HG02938 (cell line): Measurements from ENCODE around the gene TCEANC2.

Source experiments
- ATAC-seq: cut with Tn5 transposase; IDR thresholded peaks from one replicate; pipeline ENCODE4 v1.9.1; 2021; ENCODE audit warnings: mild to moderate bottlenecking, moderate library complexity; ENCODE audit not compliant: unreplicated experiment

The TCEANC2 gene

DNA sequence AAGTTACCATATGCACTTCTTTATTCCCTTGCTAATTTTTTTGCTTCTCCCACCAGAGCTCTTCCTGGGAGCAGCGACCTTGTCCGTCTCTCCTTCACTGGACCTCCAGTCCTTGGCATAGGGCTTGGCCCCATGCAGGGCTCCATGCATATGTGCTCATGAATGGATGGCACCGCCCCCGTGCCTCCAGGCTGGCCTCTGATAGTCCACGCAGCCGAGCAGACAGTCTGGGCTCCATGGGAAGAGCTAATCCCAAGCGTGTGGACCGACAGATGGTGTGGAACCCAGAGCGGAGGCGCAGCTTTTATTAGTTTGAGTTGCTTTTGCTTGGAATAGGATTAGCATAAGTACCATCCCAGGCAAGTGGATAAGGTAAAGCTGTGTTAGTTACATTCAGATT is 57.6 kb downstream of the TCEANC2 start:
- no peak for ATAC-seq

DNA sequence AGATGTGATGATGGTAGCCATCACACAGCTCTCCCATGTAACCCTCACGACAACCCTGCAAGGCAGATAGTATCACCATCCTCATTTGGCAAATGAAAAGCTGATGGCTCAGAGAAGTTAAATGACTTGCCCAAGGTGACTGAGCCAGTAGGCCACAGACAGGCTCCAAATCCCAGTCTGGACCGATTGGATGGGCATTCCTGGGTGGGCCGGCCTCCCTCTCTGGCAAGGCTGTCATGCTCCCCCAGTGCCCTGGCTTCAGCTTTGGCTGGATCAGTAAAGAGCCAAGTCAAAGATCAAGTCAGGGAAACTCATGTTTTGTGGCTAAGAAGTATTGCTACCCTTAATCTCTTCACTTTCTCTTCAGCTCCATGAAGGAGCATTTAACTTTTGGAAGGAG is 58.2 kb downstream of the TCEANC2 start:
- ATAC-seq: no peak

DNA sequence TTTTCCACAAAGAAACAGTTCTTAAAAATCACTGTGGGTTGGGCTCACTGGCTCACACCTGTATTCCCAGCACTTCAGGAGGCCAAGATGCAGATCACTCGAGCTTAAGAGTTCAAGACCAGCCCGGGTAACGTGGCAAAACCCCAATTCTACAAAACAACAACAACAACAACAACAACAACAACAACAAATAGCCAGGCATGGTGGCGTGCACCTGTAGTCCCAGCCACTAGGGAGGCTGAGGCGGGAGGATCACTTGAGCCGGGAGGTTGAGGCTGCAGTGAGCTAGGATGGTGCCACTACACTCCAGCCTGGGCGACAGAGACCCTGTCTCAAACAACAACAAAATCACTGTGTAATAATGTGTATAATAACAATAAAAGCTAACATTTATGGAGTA is 58.6 kb downstream of the TCEANC2 start:
- no peak for ATAC-seq

DNA sequence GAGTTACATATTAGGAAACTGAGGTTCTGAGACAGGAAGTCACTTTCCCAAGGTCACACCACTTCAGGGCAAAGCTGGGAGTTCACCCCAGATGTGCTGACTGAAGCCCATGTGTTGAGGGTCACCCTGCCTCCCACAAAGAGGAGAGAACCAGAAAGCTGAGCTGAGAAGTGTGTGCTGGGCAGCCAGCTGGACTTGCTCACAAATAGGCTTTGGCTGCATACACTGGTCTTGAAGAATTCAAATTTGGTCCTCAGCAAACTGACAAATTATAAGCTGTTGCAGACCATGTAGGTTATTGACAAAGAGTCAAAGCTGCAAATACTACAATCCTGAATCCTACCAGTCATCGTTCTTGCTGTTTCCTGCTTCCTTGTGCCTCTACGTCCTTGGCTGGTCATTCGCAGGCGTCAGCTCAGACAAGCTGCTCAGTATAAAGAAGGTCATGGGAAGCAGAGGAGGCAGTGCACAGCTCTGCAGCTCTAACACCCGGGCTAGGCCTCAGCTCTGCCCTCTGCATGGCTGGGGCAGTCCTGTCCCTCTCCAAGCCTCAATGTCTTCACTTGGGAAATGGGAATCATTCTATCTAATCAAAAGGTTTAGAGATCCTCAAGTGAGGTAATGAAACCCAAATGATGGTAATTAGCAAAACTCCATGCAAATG is 59.4 kb downstream of the TCEANC2 start:
- ATAC-seq: no peak

DNA sequence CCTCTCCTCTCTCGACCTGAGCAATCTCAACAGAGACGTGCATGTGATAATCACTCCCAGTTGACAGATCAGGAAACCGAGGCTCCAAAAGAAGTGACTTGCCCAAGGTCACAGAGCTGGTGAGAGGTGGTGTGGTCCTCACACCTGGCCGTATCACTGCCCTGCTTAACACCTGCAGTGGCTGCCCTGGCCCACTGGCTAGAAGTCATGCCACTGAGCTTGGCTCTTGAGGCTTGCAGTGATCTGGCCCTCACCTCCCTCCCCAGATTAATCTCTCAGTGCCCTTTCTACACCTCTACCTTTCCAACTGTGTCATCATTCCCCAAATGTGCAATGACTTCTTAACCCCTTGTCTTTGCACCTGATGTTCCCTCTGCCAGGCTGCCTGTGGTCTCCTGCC is 60.6 kb downstream of the TCEANC2 start:
- ATAC-seq: no peak

DNA sequence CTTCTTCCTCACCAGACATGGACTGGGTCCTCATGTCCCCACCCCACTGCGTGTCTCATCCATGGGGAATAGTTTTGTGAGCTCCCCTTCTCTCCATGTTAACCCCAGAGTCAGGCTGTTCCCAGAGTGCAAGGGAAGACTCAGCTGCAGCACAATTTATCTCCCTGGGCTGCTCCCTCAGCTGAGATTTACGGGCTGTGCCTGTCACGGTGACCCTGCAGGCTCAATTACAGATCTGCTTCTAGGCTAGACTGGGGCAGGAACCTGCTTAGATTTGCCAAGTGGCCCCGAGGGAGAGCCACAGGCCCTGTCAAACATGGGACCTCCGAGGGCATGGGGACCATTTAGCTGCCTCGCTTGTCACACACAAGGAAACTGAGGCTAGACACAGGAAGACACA is 61.5 kb downstream of the TCEANC2 start:
- ATAC-seq: no peak

DNA sequence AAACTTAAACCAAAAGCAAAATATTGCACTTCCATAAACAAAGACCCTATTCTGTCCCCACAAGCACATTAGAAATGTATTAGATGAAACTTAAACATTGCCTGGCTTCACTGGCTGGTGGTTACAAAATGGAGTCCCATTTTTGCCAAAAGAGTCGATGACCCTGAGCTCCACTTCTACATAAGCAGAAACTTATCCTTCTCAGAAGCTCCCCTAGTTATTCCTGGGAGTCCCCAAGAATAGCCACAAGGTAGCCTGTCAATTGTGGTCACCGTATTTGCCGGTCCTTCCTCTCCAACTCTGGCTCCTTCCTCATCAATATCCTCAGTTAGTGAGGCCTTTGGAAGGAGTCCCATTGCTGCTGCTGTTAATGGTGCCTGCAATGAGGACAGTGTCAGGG is 62.1 kb downstream of the TCEANC2 start:
- no peak for ATAC-seq

DNA sequence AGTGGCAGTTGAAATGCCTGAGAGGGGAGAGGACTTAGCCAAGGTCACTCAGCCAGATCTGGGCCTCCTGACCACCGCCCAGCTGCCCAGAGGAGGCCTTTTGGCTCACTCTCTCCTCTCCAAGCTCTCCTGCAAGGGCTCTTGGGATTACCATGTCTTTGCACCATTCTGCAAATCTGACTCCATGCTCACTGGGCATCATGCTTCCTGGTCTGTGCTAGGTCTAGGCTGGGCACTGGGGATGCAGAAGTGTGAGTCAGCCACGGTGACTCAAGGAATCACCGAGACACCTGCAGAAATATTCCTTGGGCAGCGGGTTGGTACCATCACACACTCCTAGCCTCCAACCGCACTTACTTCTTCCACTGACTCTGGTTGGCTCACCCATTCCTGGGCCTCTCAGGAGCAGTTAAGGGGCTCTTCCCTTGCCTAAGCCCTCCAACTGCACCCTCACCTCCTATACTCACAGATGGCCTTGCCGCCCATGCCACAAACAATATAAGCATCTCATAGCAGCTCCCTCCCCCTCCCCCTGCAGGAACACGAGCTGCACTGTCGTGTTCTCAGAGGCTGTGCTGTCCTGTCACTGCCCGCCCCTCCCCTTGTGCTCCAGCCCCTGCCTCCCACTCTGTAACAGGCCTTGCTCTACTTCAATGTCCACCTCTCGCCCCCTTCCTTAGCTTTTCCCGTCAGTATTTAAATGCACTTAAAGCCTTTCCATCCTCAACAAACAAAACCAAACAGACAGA is 64.6 kb downstream of the TCEANC2 start:
- no peak for ATAC-seq

DNA sequence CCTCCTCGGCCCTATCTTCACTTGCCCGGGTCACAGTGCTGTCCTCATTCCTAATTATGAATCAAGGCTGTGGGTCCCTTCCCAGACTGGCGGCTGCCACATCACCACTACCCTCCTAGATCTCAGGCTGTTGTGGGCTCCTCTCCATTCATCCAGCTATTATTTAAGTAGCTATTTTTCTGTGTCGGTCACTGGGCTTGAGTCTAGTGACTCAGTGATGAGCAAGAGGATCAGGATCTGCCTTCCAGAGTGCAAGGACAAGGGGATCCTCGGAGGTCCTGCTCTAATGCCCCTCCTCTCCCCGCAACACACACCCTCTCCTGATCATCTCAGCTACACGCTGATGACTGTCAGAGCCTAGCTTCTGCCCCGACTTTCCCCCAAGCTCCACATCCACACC is 65.3 kb downstream of the TCEANC2 start:
- ATAC-seq: no peak

DNA sequence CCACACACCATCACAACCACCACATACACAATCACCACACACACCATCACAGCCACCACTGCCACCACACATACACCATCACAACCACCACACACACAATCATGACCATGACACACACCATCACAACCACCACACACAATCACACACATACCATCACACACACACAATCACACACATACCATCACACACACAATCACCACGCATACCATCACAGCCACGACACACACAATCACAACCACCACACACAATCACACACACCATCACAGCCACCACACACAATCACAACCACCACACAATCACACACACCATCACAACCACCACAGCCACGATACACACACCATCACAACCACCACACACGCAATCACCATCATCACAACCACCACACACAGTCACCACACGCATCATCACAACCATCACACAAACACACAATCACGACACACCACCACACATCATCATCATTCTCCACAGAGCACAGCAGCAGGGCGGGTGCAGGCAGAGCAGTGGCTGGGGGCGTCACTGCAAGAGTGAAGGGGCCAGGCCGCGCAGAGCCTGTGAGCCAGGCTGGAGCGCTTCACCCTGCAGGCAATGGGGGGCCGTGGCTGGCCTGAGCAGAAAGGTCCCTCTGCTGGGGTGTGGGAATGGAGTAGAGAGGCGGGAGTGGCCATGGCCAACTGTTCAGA is 66.8 kb downstream of the TCEANC2 start:
- ATAC-seq: no peak

DNA sequence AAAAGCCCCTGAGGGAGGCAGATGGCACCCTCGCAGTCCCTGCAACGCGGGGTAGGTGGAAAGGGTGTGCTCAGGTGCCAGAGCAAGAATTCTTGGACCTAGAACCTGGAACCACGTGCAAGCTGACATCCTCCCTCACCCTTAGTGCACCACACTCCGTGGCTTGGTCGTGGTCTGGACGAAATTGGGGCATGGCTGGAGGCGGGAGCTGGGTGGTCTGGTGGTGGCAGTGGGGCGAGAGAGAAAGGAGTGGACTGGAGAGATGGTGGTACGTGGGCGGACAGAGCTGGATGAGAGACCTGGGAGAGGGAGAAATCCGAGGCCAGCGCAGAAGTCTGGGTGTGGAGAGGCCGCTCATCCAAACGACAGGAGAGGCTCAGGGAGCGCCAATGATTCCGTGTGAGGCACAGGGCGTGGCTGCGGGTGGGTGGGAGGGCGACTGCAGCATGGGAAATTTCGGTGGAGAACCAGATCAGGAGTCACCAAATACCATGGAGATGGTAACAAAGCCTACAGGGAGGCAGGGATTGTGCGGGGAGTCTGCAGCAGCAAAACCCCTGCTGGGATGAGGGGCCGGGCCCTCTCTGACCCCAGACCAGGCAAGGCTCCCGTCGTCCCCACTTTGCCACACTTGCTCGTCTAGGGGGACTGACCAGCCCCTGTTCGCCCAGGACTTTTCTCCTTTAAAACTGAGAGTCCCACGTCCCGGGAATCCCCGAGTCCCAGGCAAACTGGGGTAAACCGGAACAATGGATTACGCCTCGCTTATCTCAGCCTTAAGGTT is 67.5 kb downstream of the TCEANC2 start:
- no peak for ATAC-seq

DNA sequence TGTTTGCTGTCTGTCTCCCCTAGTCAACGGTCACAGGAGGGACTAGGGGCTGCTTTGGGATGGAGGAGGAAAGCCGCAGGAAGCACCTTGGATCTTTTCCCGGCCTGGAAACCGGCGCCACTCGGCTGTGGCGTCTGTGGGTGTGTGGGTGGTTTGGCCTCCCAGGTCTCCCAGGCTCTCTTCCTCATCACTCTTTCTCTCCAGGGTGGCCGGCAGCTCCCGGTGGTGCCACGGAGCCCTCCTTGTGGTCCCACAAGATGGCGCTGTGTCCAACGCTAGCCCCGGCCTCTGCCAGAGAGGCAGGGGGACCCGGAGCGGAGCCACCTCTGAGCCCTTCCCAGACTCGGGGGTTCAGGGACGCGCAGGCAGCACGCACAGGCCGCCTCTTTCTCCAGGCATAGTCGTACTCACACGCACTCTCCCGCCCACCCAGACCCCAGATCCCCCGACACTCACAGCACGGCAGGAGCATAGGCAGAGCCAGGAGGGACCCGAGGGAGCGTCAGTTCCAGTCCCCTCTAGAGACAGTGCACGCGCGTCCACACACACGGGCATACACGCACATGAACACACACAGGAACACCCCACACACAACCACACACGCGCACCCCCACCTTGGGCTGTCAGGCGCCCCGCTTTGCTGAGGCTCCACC is 68.2 kb downstream of the TCEANC2 start:
- ATAC-seq: no peak

DNA sequence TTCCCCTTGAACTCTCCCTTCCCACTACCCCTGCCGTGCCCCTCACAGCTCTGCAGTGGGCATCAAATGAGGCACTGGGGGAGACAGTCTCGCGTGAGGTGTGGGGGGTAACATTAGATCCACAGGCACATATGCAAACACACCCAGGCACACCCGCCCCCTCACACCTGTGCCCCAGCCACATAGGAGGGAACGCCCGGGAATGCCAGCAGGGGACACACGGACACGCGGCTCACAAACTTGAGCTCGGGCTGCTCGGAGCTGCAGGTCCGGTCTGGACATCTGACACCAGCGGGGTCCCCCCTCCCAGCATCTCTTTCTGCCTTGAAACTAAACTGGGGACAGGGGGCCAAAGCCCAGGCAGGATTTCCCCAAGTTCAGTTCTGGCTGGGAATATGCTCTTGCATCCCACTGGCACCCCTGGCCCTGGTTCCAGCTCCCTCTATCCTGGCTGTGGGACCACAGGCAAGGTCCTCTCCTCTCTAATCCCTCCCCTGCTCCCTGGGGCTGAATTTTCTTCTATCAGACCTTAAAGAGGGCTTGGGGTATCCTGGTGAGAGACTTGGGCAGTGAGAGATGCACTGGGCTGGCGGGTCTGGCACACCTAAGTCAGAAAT is 68.8 kb downstream of the TCEANC2 start:
- no peak for ATAC-seq

DNA sequence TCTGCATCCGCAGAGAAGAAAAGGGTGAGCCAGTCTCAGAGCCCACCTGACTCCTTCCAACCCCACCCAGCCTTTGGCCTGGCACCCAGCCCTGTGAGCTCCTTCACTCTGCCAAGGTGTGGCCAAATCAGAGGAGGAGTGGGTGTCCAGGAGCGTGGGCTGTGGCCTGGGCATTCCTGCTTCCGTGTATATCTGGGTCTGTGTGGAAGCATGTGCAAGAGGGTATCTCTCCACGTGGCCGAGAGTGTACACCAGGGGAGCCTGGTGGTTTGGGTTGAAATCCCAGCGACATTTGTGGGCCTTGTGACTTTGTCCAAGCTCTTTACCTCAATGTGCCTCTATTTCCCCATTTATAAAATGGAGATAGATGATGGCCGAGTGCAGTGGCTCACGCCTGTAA is 69.6 kb downstream of the TCEANC2 start:
- no peak for ATAC-seq

DNA sequence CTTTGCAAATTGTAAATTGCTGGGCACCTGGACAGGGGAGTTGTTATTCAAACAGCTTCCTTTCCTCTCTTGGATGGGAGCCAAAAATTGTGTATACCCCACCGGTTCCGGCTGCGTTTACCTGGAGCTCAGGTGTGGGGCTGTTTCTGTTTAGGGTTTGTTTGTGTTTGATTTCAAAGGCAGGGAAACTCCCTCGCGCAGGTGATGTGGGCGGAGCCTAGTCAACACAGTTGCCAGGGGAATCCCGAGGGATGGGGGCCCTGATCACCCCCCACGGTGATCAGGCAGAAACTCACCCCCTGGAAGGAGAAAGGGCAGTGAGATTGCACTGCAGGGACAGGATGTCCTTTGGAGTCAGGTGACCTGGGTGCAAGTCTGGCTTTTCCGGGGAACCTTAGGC is 71.1 kb downstream of the TCEANC2 start:
- ATAC-seq: no peak

DNA sequence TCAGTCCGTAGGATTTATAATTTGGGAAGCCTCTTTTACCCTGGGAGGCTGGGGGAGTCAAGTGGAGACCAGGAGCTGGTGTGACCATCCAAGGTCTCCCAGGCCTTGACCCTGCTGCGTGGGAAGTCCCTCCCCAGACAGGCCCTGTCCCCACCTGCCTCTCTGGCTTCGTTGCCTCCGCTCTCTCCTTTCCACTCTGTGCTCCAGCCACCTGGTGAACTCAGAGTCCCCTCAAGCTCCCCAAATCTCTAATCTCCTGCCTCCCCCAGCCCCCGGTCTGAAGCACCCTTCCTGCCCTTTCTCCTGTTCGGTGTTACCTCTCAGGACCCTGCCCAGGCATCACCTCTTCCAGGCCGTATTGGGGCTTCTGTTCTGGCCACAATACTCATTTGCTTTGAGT is 71.5 kb downstream of the TCEANC2 start:
- no peak for ATAC-seq

DNA sequence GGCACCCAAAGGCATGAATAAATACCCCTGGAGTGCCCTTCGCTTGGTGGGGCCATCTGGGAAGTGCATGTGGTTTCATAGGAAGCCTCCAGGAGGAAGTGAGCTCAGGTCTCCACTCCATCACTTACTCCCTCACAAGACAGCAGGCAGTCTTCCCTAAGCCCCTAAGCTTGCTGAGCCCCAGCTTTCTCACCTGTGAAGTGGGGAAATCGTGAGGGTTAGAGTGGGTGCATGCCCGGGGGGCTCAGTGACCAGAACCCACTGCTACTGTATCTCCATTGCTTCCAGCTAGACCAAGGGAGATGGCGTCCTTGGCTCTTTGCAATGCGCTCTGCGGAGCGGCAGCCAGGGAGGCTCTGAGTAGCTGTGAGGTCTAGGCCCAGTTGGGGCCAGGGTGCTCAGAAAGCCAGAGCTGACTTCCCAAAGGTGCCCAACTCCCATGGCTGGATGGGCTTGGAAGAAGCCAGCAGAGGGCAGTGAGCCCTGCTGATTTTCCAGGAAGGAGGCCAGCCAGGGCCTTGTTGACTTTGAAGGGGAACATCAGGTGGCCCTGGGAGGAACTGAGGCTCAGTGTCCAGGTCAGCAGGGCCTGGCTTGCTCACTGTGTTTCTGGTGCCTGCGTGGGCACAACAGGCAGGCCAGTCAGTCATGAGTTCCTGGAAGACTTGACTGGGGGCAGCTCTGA is 72.1 kb downstream of the TCEANC2 start:
- no peak for ATAC-seq

DNA sequence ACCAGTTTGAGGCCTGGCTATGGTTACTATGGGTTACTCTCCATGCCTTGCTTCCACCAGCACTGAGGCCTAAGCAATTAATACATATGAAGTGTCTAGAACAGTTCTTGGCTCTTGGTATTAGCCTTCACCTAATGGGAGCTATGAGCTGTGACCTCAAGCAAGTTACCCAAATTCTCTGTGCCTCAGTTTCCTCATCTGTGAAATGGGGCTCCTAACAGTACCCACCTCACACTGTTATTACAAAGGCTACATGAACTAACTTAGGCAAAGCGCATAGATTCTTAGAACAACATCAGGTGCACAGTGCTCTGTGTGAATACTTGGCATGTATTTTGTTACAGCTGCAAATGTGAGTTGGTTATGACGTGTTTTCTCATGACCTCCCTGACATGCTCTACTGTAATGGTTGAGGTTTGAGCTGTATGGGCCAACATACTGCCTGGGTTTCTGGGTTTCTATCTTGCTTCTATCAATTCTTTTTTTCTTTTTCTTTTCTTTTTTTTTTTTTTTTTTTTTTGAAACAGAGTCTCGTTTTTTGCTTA is 72.9 kb downstream of the TCEANC2 start:
- no peak for ATAC-seq

DNA sequence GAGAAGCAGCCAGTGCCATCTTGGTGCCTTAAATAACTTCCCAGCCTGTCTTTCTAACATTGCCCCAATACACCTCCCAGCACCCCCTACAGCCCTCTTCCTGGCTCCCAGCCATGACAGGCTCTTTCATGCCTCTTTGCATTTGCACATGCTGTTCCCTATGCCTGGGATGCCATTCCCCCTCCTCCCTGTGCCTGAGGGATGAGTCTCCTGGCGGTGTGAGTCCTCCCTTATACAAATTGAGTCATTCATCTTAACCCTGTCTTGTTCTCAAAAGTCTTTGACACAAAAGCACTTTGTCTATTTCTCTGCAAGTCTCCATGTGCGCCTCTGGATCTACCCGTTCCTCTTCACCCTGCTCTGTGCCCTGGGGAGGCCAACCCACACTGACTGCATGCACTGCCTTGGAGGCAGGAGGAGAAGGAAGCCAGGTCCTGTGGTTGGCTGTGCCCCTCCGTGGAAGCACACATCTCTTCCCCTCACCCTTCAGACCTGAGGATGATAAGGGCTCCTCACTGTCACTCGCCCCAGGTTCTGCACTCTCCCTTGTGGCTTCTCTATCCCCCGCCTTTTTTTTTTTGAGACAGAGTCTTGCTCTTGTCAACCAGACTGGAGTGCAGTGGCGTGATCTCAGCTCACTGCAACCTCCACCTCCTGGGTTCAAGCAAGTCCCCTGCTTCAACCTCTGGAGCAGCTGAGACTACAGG is 74.3 kb downstream of the TCEANC2 start:
- ATAC-seq: no peak
